DMS153 treated with DMSO at 0.1 percent for 48 hours (cell line): ENCODE measurements around the gene AHNAK2.

ENCODE experiments used
- DNase-seq: peaks from one replicate; lab custom pipeline; 2025; ENCODE audit not compliant: unreplicated experiment; lab: John Stamatoyannopoulos, UW

AHNAK2 gene

DNA sequence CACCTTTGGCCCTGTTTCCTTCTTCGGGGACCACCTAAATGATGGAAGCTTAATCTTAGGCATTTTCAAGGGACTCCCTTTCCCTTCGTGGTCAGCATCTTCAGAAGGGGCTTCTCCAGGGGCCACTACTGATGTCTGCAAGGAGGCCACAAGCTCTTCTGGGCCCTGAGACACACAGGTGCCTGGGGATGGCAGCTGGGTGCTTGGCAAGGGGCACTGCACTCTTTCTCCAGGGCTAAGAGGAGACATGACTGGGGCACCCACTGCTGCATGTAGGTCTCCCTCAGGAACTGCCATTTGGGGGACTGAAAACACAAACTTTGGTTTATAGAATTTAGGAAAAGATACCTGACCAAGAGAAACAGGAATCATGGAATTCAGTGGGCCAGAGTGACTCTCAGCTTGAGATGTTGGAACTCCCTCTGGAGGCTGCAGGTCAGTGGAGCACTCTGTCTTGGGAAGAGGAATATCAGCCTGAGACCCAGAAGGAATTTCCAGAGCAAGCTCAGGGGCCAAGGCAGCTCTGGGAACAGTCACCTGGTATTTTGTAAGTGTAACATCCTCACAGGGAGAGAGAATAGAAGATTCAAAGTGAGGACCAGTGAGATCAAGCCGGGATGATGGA lies 37.5 kb downstream of the AHNAK2 start:
- DNase-seq, result no peak

GRCh38 chr14:104939666-104940410 lies 38.3 kb downstream of the AHNAK2 start:
- DNase-seq, result no peak

- DNase-seq, result no peak
These were observed 39.2 kb downstream of the AHNAK2 start for GRCh38 chr14:104938960-104939359.

GRCh38 chr14:104938436-104938835 lies 39.7 kb downstream of the AHNAK2 start:
- DNase-seq, result no peak

DNA sequence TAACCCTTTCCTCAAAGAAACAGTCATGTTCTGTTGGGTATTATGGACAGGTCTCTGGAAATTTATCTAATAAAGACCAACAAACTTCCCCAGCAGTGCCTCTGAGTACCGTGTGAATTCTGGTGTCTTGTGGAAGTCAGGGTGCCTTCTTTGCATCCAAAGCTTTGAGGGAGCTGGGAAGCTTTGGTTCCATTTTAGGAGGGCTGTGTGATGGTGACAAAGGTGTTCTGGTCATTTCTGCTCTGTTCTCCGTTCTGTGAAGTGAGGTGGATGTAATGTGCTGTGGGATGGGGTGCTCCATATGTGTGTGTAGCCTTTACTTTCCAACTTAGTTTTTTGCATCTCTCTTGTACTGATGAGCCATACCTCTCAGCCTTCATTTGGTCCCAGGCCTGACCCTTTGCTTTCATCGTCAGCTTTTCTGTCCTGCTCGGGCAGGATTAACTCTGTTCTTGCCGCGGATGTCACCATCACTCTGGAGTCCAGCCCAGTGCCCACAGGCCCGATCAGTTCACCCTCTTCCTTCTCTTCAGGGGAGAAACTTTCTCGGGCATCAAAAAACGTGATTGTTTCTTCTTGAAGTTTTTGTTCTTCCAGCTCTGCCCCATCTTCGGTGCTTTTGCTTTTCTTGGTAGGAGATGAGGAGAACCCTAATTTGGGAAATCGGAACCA lies 40.3 kb downstream of the AHNAK2 start:
- DNase-seq, result no peak

DNA sequence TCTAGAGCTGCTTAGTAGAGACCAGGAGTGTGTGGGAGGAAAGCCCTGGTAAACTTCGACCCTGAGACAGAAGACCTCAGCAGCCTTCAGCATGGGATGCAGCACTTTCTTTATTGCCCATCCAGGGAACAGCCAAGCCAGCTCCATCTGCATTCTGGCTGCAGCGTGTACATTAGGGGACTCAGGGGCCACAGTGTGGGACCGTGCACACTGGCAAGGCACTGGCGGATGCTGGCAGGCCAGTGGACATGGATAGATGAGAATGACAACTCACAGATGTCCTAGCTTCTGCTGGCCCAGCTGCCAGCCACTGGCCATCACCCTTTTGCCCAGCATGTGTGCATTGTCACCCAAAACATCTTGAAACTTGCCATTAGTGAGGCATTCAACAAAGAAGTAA lies 41.0 kb downstream of the AHNAK2 start:
- no peak for DNase-seq

GRCh38 chr14:104936361-104937155 lies 41.6 kb downstream of the AHNAK2 start:
- DNase-seq, result no peak

DNA sequence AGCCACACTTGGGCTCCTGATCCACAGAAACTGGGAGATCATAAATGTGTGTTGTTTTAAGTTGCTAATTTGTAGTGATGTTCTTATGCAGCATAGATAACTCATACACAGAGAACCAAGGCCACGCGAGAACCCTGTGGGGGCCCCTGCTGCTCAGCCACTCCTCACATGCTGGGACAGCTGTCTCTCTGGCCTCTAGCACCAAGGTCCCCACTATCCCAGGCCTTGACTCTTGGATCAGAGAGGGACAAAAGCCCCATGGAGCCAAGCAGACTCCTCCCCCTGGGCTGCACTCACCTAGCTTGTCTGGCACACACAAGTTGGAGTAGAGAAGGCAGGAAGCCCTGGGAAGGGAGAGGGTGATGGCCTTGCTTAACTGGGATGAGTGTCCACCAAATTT lies 42.2 kb downstream of the AHNAK2 start:
- no peak for DNase-seq

DNA sequence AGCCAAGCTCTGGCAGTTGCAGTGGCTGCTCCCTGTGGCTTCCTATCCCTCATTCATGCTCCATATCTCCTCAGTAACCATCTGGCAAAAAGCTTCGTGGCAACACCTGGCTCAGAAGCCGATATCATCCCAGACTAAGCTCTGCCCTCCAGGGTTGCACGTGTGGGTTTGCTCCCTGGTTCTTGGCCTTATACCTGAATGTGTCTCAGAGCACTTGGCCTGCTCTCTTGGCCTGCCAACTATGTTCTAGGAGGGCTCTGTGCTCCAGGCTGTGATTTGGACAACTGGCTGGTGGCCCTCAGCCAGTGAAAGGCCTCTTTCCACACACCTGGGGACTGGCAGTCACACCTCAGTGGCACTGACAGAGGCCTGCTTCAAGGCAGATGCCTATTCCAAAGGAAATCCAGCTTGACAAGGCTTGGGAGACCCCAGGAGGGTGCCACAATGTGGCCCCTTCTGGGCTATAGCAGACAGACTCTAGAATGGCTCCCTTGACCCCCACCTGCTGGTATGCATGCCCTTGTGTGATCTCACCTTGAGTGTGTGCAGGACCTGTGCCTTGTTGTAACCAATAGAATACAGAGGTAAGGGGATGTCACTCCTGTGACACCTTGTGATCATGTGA lies 43.0 kb downstream of the AHNAK2 start:
- DNase-seq, result no peak

DNA sequence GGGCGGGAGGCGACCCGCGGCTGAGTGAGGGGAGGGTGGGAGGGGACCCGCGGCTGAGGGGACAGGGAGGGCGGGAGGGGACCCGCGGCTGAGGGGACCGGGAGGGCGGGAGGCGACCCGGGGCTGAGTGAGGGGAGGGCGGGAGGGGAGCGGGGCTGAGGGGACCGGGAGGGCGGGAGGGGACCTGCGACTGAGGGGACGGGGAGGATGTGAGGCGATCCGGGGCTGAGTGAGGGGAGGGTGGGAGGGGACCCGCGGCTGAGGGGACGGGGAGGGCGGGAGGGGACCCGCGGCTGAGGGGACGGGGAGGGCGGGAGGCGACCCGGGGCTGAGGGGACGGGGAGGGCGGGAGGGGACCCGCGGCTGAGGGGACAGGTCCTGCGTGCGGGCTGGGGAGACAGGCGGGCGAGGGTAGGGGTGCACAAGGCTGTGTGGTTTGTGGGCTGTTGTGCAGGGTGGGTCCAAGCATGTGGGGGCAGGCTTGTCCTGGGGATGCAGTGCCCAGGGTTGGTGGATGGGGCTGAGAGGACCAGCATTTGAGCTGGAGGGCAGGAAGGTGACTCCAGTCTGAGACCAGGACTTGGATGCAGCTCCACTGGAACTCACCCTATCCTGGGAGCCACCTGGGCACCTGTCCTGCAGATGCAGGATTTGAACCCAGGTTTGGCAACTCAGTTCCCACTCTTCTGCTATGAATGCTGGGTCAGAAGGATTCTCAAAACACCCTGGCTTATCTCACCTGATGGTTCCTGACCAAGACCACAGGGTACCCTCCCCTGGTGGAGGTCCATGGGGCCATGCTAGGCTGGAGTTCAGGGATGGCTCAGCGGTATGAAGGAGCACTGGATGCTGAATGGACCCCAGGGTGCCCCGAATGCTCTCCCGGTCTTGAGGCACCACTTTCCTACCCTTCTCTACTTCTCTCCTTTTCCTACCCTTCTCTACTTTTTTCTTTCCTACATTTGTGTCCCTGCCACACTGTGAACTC lies 44.1 kb downstream of the AHNAK2 start:
- no peak for DNase-seq

- DNase-seq, result peak; percentile 3
These were observed 45.2 kb downstream of the AHNAK2 start for GRCh38 chr14:104932676-104933631.

- no peak for DNase-seq
These were observed 46.2 kb downstream of the AHNAK2 start for GRCh38 chr14:104931771-104932675.

GRCh38 chr14:104931304-104931770 lies 46.8 kb downstream of the AHNAK2 start:
- DNase-seq, result no peak

- DNase-seq, result no peak
These were observed 47.5 kb downstream of the AHNAK2 start for GRCh38 chr14:104930526-104931303.

GRCh38 chr14:104929268-104930230 lies 48.6 kb downstream of the AHNAK2 start:
- no peak for DNase-seq
